NCI-H345 (cell line): ENCODE measurements around the gene CACNA1D.

Experiments
- DNase-seq: peaks from one replicate; lab custom pipeline; 2025; lab: John Stamatoyannopoulos, UW

Gene CACNA1D

DNA sequence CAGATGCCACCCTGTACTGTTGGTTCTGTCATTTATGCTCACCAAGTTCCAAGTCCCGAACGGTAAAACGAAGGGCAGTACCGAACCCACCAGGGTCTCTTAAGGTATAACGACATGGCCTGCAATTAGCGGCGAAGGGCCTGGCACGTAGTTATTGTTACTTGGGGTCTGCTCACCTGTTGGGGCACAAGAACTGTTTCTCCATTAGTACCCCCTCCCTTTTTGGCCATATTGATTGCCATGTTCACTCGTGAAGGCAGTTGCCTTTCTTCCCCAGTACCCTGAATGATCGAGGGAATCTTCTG is 352.4 kb downstream of the CACNA1D start:
- no peak for DNase-seq

- no peak for DNase-seq
Observed at GRCh38 chr3:53849916-53850315, 355.5 kb downstream of the CACNA1D start.

GRCh38 chr3:53850895-53851294 is 356.5 kb downstream of the CACNA1D start:
- DNase-seq = no peak

- DNase-seq = no peak
Observed at GRCh38 chr3:53856964-53857363, 362.6 kb downstream of the CACNA1D start.

GRCh38 chr3:53858096-53858741 is 363.8 kb downstream of the CACNA1D start:
- no peak for DNase-seq

- no peak for DNase-seq
Observed at GRCh38 chr3:53859178-53859577, 364.8 kb downstream of the CACNA1D start.

DNA sequence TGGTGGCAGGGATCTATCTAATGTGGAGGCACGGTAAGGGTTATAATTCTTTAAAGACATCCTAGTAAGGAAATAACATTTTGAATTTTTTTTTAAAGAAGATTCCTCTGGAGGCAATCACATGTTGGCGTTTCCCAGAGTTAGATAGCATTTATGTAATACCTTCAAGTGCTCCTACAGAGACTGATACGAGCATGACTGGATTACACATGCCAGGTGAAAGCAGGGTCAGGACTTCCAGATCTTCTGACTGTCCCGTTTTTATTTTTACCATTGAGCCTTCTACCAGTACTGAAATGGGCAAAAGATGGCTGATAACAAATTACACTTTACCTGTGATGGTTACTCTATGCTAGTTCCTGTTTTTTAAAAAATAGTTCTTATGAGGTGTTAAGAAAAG is 365.8 kb downstream of the CACNA1D start:
- DNase-seq = no peak

DNA sequence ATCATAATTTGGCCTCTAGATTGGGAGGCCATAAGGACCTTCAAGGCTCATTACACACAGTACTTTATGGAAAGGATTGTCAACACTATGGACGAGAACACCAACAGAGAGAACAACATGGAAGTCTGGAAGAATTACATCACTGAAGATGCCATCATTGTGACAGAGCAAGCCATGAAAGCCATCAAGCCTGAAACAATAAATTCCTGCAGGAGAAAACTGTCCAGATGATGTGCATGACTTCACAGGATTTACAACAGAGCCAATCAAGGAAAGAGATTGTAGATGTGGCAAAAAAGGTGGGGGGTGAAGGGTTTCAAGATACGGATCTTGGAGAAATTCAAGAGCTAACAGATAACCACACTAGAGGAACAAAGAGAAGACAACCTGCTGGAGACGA is 367.8 kb downstream of the CACNA1D start:
- DNase-seq = no peak

- DNase-seq = no peak
Observed at GRCh38 chr3:53863145-53863544, 368.7 kb downstream of the CACNA1D start.
